Caco-2 (cell line): Measurements from ENCODE around the gene TMPRSS15. TPM values are rescaled to one million over a fixed set of nuclear protein-coding genes. Genes with fewer than 3 reads are reported as not detected.

Experiments
- BruUV-seq: library from RNA; stranded (reverse); fragments of 400-500 nt; replicated peaks from 2 replicates; lab custom pipeline; 2021; lab: Mats Ljungman, UMichigan
- CTCF ChIA-PET: fragments of 300-600 bp; sonication (Branson Sonifier 250); formaldehyde crosslinking; loops from one replicate; lab custom pipeline; 2022; ENCODE audit warnings: antibody characterized with exemption; lab: Charles Lee
- POLR2A ChIA-PET: fragments of 300-600 bp; sonication (Branson Sonifier 250); formaldehyde crosslinking; loops from one replicate; lab custom pipeline; 2022; ENCODE audit warnings: antibody characterized with exemption; lab: Charles Lee
- DNase-seq, 2 experiments: peaks; one replicate each; pipeline versions ENCODE4 v3.0.0 to v3.0.0-alpha.2; 2020 to 2022
- H3K27me3 ChIP-seq: replicated peaks from 2 replicates; pipeline ENCODE4 v1.6.0; 2011; ENCODE audit warnings: low read length; ENCODE audit not compliant: control insufficient read depth, insufficient read depth
- H3K36me3 ChIP-seq: 2 replicates; pipeline ENCODE4 v1.5.1; 2011; ENCODE audit warnings: low read length; ENCODE audit not compliant: control insufficient read depth, insufficient read depth
- H3K4me1 ChIP-seq: fragments of 250-450 bp; sonication (Bioruptor Pico); 2 replicates; pipeline ENCODE4 v1.5.1; 2020; ENCODE audit warnings: mild to moderate bottlenecking
- H3K4me3 ChIP-seq: 2 replicates; pipeline ENCODE4 v1.5.1; 2011; ENCODE audit warnings: low read depth, mild to moderate bottlenecking, control low read depth, low read length
- H3K9me3 ChIP-seq: fragments of 250-450 bp; sonication (Bioruptor Pico); 2 replicates; pipeline ENCODE4 v1.5.1; 2020; ENCODE audit warnings: mild to moderate bottlenecking, moderate library complexity
- H3K27ac Mint-ChIP-seq: one replicate; pipeline ENCODE4 v1.8.0; 2022; ENCODE audit warnings: mixed read lengths; ENCODE audit not compliant: unreplicated experiment
- H3K27me3 Mint-ChIP-seq: one replicate; pipeline ENCODE4 v1.8.0; 2022; ENCODE audit warnings: mixed read lengths; ENCODE audit not compliant: insufficient read depth, unreplicated experiment
- H3K36me3 Mint-ChIP-seq: one replicate; pipeline ENCODE4 v1.8.0; 2022; ENCODE audit warnings: mild to moderate bottlenecking, mixed read lengths; ENCODE audit not compliant: insufficient read depth, unreplicated experiment
- H3K4me1 Mint-ChIP-seq: one replicate; pipeline ENCODE4 v1.8.0; 2022; ENCODE audit warnings: low read depth, mixed read lengths; ENCODE audit not compliant: unreplicated experiment
- H3K4me3 Mint-ChIP-seq: one replicate; pipeline ENCODE4 v1.8.0; 2022; ENCODE audit warnings: mild to moderate bottlenecking, moderate library complexity, mixed read lengths; ENCODE audit not compliant: unreplicated experiment
- H3K9me3 Mint-ChIP-seq: one replicate; pipeline ENCODE4 v1.8.0; 2022; ENCODE audit warnings: mixed read lengths; ENCODE audit not compliant: unreplicated experiment
- intact Hi-C: fragments of 100-400 bp; cut with micrococcal nuclease; formaldehyde crosslinking; loops from one replicate; pipeline ENCODE4 v1.10.0; 2022; ENCODE audit not compliant: unreplicated experiment
- total RNA-seq: library from RNA; stranded (reverse); gene quantifications from 2 replicates; pipeline ENCODE4 v1.2.3, GENCODE V29; 2022
- TF ChIP-seq, protein P1 (sequence below), 2 experiments: fragments of 200-600 bp in 1 of 2; IDR thresholded peaks; 1 replicate in 1 of 2; 2 replicates in 1 of 2; pipeline versions ENCODE4 v1.5.1 to v1.8.0; 2011 to 2022; ENCODE audit warnings: antibody characterized with exemption in 1 of 2, control low read depth in 1 of 2, inconsistent platforms in 1 of 2, low read depth in 1 of 2, low read length in 1 of 2, mild to moderate bottlenecking in 1 of 2, moderate library complexity in 1 of 2; ENCODE audit not compliant: insufficient read depth in 1 of 2, severe bottlenecking in 1 of 2, unreplicated experiment in 1 of 2

TMPRSS15 gene
- total RNA-seq, 1 experiment from 2014 or later: not detected

DNA sequence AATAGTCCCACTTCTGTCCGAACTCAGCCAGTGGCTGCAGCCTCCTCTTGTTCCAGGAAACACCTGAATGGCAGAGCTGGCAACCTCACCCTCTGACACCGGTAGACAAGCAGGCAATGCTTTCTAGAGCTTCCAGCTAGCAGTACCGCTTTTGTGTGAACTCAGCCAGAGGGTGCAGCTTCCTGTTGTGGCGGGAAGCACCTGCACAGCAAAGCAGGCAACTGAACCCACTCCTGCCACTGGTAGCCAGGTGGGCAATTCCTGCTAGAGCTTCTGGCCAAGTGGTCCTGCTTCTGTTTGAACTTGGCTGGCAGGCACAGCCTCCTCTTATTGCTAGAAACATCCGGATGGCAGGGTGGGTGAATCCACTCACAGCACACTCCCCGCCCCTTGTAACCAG lies 40.1 kb upstream of the TMPRSS15 start:
- no TSS peak for BruUV-seq
- no peak overlapping the region for H3K27ac Mint-ChIP-seq
- H3K36me3 Mint-ChIP-seq: no peaks in the 10 kb centered on the region
- Histone ChIP-seq H3K4me3 (no peak overlapping the region), H3K36me3 (no peaks in the 10 kb centered on the region), H3K27me3 (no peaks in the 10 kb centered on the region), H3K4me1 (no peaks in the 10 kb centered on the region), H3K9me3 (0 out of 2 replicates have a peak, but pooled peaks cover 3% of the 10 kb centered on the region)
- H3K4me3 Mint-ChIP-seq: no peak overlapping the region
- TF ChIP-seq, protein P1, sequence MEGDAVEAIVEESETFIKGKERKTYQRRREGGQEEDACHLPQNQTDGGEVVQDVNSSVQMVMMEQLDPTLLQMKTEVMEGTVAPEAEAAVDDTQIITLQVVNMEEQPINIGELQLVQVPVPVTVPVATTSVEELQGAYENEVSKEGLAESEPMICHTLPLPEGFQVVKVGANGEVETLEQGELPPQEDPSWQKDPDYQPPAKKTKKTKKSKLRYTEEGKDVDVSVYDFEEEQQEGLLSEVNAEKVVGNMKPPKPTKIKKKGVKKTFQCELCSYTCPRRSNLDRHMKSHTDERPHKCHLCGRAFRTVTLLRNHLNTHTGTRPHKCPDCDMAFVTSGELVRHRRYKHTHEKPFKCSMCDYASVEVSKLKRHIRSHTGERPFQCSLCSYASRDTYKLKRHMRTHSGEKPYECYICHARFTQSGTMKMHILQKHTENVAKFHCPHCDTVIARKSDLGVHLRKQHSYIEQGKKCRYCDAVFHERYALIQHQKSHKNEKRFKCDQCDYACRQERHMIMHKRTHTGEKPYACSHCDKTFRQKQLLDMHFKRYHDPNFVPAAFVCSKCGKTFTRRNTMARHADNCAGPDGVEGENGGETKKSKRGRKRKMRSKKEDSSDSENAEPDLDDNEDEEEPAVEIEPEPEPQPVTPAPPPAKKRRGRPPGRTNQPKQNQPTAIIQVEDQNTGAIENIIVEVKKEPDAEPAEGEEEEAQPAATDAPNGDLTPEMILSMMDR (IDR thresholded peaks at IDR 0.05; ENCODE audit: insufficient read depth in 1 of 2, low read depth in 1 of 2, low read length in 1 of 2, severe bottlenecking in 1 of 2, unreplicated experiment in 1 of 2): no peak
- intact Hi-C loops: no loop called here
- POLR2A ChIA-PET: no interaction called here
- no peaks in the 10 kb centered on the region for H3K4me1 Mint-ChIP-seq
- no peaks in the 10 kb centered on the region for H3K27me3 Mint-ChIP-seq
- DNase-seq: no peak
- peaks cover 9% of the 10 kb centered on the region for H3K9me3 Mint-ChIP-seq
- CTCF ChIA-PET: no interaction called here

DNA sequence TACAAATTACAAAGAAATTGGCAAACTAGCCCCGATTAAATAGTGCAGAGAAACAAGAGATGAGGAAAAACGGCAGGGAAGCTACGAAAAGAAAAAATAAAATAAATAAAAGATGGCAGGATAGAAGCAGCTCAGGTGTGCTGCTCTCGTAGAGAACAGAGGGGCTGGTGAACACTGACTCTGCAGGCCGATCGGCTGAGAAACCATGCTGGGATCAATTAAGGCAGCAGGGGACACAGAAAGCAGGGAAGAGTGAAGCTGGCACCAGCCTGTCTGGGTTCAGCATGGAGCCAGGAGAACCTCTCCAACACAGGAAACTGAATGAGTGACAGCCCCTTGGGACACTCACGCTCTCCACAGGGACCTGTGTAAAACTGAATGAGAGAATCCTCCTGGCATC lies 39.5 kb upstream of the TMPRSS15 start:
- Mint-ChIP-seq H3K9me3 (peaks cover 9% of the 10 kb centered on the region), H3K27me3 (no peaks in the 10 kb centered on the region), H3K4me1 (no peaks in the 10 kb centered on the region), H3K27ac (no peak overlapping the region), H3K4me3 (no peak overlapping the region), H3K36me3 (no peaks in the 10 kb centered on the region)
- H3K4me1 ChIP-seq: no peaks in the 10 kb centered on the region
- intact Hi-C loops: no loop called here
- no peaks in the 10 kb centered on the region for H3K36me3 ChIP-seq
- TF ChIP-seq, protein P1 (IDR thresholded peaks at IDR 0.05; ENCODE audit: insufficient read depth in 1 of 2, low read depth in 1 of 2, low read length in 1 of 2, severe bottlenecking in 1 of 2, unreplicated experiment in 1 of 2): no peak
- ChIA-PET POLR2A (no interaction called here), CTCF (no interaction called here)
- no TSS peak for BruUV-seq
- no peak for DNase-seq
- H3K4me3 ChIP-seq: no peak overlapping the region
- H3K9me3 ChIP-seq: 0 out of 2 replicates have a peak, but pooled peaks cover 3% of the 10 kb centered on the region
- H3K27me3 ChIP-seq: no peaks in the 10 kb centered on the region

DNA sequence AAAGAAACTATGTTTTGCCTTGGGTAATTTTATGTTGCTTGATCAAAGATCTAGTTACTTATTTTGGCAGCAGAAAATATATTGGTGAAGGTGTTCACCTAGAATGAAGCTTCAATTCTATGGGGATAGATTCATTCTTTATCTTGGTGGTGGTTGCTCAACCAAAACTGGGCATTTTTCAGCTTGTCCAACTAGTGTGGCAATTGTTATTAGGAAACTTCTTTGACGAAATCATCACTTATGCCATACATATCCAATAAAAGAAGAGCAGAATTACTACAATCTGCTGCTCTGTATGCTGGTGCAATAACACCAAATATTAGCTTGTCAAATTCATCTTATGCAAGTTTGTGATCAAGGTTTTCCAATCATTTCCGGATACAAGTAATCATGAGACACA lies 26.8 kb upstream of the TMPRSS15 start:
- intact Hi-C loops: no loop called here
- H3K27ac Mint-ChIP-seq: no peak overlapping the region
- TF ChIP-seq, protein P1 (IDR thresholded peaks at IDR 0.05; ENCODE audit: insufficient read depth in 1 of 2, low read depth in 1 of 2, low read length in 1 of 2, severe bottlenecking in 1 of 2, unreplicated experiment in 1 of 2): no peak
- H3K4me1 Mint-ChIP-seq: no peaks in the 10 kb centered on the region
- DNase-seq: no peak
- Histone ChIP-seq H3K4me3 (no peak overlapping the region), H3K4me1 (no peaks in the 10 kb centered on the region), H3K9me3 (no peaks in the 10 kb centered on the region), H3K36me3 (no peaks in the 10 kb centered on the region), H3K27me3 (no peaks in the 10 kb centered on the region)
- CTCF ChIA-PET: no interaction called here
- no peaks in the 10 kb centered on the region for H3K36me3 Mint-ChIP-seq
- no peak overlapping the region for H3K4me3 Mint-ChIP-seq
- POLR2A ChIA-PET: no interaction called here
- H3K27me3 Mint-ChIP-seq: peaks cover 2% of the 10 kb centered on the region
- no peaks in the 10 kb centered on the region for H3K9me3 Mint-ChIP-seq
- no TSS peak for BruUV-seq
